RWPE2 (cell line): ENCODE data around the gene TRAF3IP3.

Experiments used
- ATAC-seq: fragments of 200-7000 bp; cut with Tn5 transposase; 3 replicates; pipeline ENCODE4 v1.9.1; 2021; ENCODE audit warnings: low read depth
- DNase-seq: peaks from one replicate; pipeline ENCODE4 v3.0.0-alpha.2; 2020; ENCODE audit warnings: low spot score
- H3K27ac ChIP-seq: fragments of 450-650 bp; 2 replicates; pipeline ENCODE4 v1.5.1; 2017; ENCODE audit warnings: mild to moderate bottlenecking; ENCODE audit not compliant: poor library complexity, severe bottlenecking
- H3K27me3 ChIP-seq: fragments of 250-450 bp; sonication (Bioruptor Pico); 2 replicates; pipeline ENCODE4 v1.5.1; 2021; ENCODE audit warnings: mild to moderate bottlenecking, moderate library complexity; ENCODE audit not compliant: insufficient read depth, poor library complexity, severe bottlenecking
- H3K36me3 ChIP-seq: fragments of 250-450 bp; sonication (Bioruptor Pico); 2 replicates; pipeline ENCODE4 v1.5.1; 2020; ENCODE audit warnings: low read depth, mild to moderate bottlenecking, moderate library complexity
- H3K4me1 ChIP-seq: fragments of 250-450 bp; sonication (Bioruptor Pico); 2 replicates; pipeline ENCODE4 v1.5.1; 2021; ENCODE audit warnings: mild to moderate bottlenecking, moderate library complexity; ENCODE audit not compliant: insufficient read depth, poor library complexity, severe bottlenecking
- H3K4me3 ChIP-seq: fragments of 250-450 bp; sonication (Bioruptor Pico); 2 replicates; pipeline ENCODE4 v1.5.1; 2021; ENCODE audit warnings: mild to moderate bottlenecking, moderate library complexity; ENCODE audit not compliant: severe bottlenecking
- H3K9me3 ChIP-seq: fragments of 250-450 bp; sonication (Bioruptor Pico); 2 replicates; pipeline ENCODE4 v1.5.1; 2021; ENCODE audit warnings: mild to moderate bottlenecking, moderate library complexity; ENCODE audit not compliant: severe bottlenecking
- CTCF ChIP-seq: fragments of 450-650 bp; IDR thresholded peaks from one replicate; pipeline ENCODE4 v1.5.1; 2017; ENCODE audit warnings: mild to moderate bottlenecking, moderate library complexity; ENCODE audit not compliant: poor library complexity, severe bottlenecking

The TRAF3IP3 gene

DNA sequence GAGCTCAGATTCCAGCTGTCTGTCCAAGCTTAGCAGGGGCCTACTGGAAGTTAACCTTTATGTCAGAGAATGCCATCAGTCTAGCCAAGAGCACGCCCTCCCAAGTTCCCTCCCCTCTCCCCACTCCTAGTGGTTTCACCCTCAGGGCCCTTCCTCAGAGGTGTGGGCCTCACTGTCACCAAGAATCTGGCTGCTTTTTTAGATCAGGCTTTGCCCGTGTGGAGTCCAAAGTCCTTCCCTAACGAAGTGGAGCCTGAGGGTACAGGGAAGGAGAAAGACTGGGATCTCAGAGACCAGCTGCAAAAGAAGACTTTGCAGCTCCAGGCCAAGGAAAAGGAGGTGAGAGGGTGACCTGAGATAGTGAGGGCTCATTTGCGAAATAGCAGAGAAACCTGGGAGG is 24.4 kb downstream of the TRAF3IP3 start:
- H3K4me1 ChIP-seq, result no peaks in the 10 kb centered on the region
- no peak overlapping the region for H3K4me3 ChIP-seq
- no peaks in the 10 kb centered on the region for H3K9me3 ChIP-seq
- H3K27me3 ChIP-seq, result no peaks in the 10 kb centered on the region
- H3K36me3 ChIP-seq, result peaks cover 6% of the 10 kb centered on the region; the same call in 1 of the 2 replicates
- TF ChIP-seq CTCF, result no peak
- no peak for ATAC-seq
- H3K27ac ChIP-seq, result no peak overlapping the region
- DNase-seq, result no peak

GRCh38 chr1:209783386-209783785 is 27.5 kb downstream of the TRAF3IP3 start:
- TF ChIP-seq CTCF, result no peak
- Histone ChIP-seq H3K36me3 (peaks cover 31% of the 10 kb centered on the region), H3K9me3 (no peaks in the 10 kb centered on the region), H3K27me3 (no peaks in the 10 kb centered on the region), H3K27ac (no peak overlapping the region), H3K4me1 (no peaks in the 10 kb centered on the region), H3K4me3 (peak overlapping the region; percentile 54)
- ATAC-seq (no peak), DNase-seq (no peak)

GRCh38 chr1:209784265-209785169 is 28.7 kb downstream of the TRAF3IP3 start, which contains the start of gene C1orf74:
Gene C1orf74, minus strand, starts transcription at chr1:209784559. Its CDS starts 925 bp downstream, at chr1:209783634.
- H3K9me3 ChIP-seq, result no peaks in the 10 kb centered on the region
- DNase-seq, result peak; percentile 88
- peak within 1 kb of the TSS; percentile 67 for H3K27ac ChIP-seq
- ATAC-seq, result peak; percentile 96
- H3K36me3 ChIP-seq, result peaks cover 42% of the 10 kb centered on the region
- H3K4me3 ChIP-seq, result peak within 1 kb of the TSS; percentile 54
- no peaks in the 10 kb centered on the region for H3K4me1 ChIP-seq
- H3K27me3 ChIP-seq, result no peaks in the 10 kb centered on the region
- TF ChIP-seq CTCF, result no peak

DNA sequence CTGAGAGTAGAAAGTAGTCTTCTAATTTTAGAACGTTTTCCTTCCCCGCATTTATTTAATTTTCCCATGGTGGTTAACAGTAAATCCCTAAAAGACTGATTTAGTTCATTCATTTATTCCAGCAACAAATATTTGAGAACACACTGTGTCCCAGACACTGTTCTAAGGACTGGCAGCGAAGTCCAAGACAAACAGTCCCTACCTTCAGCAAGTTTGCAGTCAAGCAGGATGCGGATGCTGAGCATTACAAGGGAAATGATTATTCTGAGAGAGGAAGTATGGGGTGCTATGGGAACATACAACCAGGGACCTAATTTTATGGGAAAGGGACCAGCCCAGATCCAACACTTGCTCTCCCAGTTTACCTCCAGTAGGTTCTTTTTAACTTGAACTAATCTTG is 29.7 kb downstream of the TRAF3IP3 start:
- Histone ChIP-seq H3K4me1 (no peaks in the 10 kb centered on the region), H3K9me3 (no peaks in the 10 kb centered on the region), H3K4me3 (no peak overlapping the region), H3K36me3 (peaks cover 53% of the 10 kb centered on the region), H3K27me3 (no peaks in the 10 kb centered on the region), H3K27ac (peak overlapping the region; percentile 67)
- no peak for TF ChIP-seq CTCF
- ATAC-seq (no peak), DNase-seq (no peak)

- Histone ChIP-seq H3K9me3 (no peaks in the 10 kb centered on the region), H3K36me3 (peaks cover 58% of the 10 kb centered on the region), H3K27ac (no peak overlapping the region), H3K4me3 (no peak overlapping the region), H3K4me1 (no peaks in the 10 kb centered on the region), H3K27me3 (no peaks in the 10 kb centered on the region)
- ATAC-seq (no peak), DNase-seq (no peak)
- TF ChIP-seq CTCF, result no peak
Measured at GRCh38 chr1:209786146-209786545, 30.3 kb downstream of the TRAF3IP3 start.
